PFSK-1 (cell line): ENCODE measurements around the gene GALNS.

ENCODE experiments used
- POLR2AphosphoS5 ChIP-seq: IDR thresholded peaks from 2 replicates; pipeline ENCODE4 v1.6.1; 2012; ENCODE audit warnings: low read depth, mild to moderate bottlenecking, control low read depth, low read length, moderate library complexity
- REST ChIP-seq, 2 experiments: IDR thresholded peaks; 2 replicates each; pipeline versions ENCODE4 v1.6.1 to v1.8.0; 2011 to 2012; ENCODE audit warnings: low read depth in 2 of 2, low read length in 2 of 2, control low read depth in 1 of 2, inconsistent platforms in 1 of 2, mild to moderate bottlenecking in 1 of 2, moderate library complexity in 1 of 2; ENCODE audit not compliant: insufficient read depth in 1 of 2
- SIN3A ChIP-seq: IDR thresholded peaks from 2 replicates; pipeline ENCODE4 v1.6.1; 2012; ENCODE audit warnings: mild to moderate bottlenecking, low read length, moderate library complexity, borderline replicate concordance; ENCODE audit not compliant: insufficient read depth
- TAF1 ChIP-seq: IDR thresholded peaks from 2 replicates; pipeline ENCODE4 v1.6.1; 2012; ENCODE audit warnings: low read length, control low read depth, borderline replicate concordance; ENCODE audit not compliant: insufficient read depth

DNA sequence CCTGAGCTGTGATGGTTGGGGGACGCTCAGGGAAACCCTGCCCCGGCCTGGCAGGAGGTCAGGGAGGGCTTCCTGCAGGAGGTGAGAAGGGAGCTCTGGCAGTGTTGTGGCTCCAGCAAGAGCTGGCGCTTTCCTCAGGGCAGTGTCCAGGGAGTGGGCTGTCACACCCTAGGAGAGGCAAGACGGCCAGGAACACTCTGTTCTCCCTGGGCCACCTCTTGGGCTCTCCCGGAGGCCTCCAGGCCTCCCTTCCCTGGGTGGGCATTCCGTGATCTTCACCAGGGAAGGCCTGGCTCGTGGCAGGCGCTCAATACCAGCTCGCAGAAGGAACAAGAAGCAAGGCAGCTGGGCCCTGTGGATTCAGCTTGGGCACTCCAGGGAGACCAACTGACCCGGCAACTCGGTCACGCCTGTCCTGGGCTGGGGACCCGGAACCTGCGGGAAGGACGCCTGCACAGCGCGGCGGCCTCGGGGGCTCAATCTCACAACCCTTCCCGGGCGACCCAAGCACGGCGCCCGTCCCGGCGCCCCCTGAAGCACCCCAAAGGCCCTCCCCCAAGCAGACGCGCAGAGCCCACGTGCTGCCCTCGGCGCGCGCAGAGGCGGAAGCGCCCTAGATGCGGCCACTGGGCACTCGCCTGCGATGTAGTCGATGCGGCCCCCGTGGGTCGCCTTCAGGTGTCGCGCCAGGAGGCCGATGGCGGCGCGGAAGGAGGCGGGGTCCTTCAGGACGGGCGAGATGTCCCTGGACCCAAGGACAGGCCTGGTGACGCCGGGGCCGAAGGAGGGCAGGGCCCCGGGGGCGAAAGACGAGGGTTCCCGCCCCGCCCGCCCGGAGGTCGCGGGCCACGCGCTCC lies 45.6 kb downstream of the GALNS start:
- TF ChIP-seq POLR2AphosphoS5: no peak
- no peak for TF ChIP-seq REST (IDR thresholded peaks at IDR 0.05; ENCODE audit: insufficient read depth in 1 of 2, low read depth in 2 of 2, low read length in 2 of 2)
- no peak for TF ChIP-seq TAF1
- no peak for TF ChIP-seq SIN3A
